ENCODE results near the gene CAMTA1. TPM values are rescaled to one million over a fixed set of nuclear protein-coding genes. Genes with fewer than 3 reads are reported as not detected.

CAMTA1 gene
- total RNA-seq, 1 experiment from 2014 or later: 50.3 TPM

DNA sequence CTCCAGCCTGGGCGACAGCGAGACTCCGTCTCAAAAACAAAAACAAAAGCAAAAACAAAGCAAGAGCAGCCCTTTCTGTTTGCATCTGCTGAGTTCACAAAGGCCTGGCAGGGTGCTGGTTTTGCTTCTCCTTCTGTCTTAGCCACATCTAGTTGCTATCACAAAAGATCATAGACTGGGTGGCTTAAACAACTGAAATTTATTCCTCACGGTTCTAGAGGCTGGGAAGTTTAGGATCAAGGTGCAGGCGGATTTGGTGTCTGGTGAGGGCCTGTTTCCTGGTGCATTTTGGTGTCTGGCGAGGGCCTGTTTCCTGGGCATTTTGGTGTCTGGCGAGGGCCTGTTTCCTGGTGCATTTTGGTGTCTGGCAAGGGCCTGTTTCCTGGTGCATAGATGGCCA is 471.3 kb downstream of the CAMTA1 start:
- no peaks in the 10 kb centered on the region for H3K36me3 Mint-ChIP-seq (ENCODE audit: insufficient read depth, unreplicated experiment)
- CTCF ChIA-PET: no interaction called here
- no peak overlapping the region for H3K27ac Mint-ChIP-seq (ENCODE audit: unreplicated experiment)
- no peaks in the 10 kb centered on the region for H3K9me3 Mint-ChIP-seq (ENCODE audit: low read depth, unreplicated experiment)
- no peak overlapping the region for H3K4me3 Mint-ChIP-seq (ENCODE audit: low read depth, unreplicated experiment)
- DNase-seq: no peak
- BruUV-seq (replicated peaks): no TSS peak
- H3K27me3 Mint-ChIP-seq (ENCODE audit: unreplicated experiment): no peaks in the 10 kb centered on the region
- intact Hi-C loops (cut with micrococcal nuclease; ENCODE audit: unreplicated experiment): no loop called here
- peaks cover 9% of the 10 kb centered on the region for H3K4me1 Mint-ChIP-seq (ENCODE audit: low read depth, unreplicated experiment)
- TF ChIP-seq, protein P1, sequence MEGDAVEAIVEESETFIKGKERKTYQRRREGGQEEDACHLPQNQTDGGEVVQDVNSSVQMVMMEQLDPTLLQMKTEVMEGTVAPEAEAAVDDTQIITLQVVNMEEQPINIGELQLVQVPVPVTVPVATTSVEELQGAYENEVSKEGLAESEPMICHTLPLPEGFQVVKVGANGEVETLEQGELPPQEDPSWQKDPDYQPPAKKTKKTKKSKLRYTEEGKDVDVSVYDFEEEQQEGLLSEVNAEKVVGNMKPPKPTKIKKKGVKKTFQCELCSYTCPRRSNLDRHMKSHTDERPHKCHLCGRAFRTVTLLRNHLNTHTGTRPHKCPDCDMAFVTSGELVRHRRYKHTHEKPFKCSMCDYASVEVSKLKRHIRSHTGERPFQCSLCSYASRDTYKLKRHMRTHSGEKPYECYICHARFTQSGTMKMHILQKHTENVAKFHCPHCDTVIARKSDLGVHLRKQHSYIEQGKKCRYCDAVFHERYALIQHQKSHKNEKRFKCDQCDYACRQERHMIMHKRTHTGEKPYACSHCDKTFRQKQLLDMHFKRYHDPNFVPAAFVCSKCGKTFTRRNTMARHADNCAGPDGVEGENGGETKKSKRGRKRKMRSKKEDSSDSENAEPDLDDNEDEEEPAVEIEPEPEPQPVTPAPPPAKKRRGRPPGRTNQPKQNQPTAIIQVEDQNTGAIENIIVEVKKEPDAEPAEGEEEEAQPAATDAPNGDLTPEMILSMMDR (IDR thresholded peaks at IDR 0.05; ENCODE audit: unreplicated experiment): no peak

DNA sequence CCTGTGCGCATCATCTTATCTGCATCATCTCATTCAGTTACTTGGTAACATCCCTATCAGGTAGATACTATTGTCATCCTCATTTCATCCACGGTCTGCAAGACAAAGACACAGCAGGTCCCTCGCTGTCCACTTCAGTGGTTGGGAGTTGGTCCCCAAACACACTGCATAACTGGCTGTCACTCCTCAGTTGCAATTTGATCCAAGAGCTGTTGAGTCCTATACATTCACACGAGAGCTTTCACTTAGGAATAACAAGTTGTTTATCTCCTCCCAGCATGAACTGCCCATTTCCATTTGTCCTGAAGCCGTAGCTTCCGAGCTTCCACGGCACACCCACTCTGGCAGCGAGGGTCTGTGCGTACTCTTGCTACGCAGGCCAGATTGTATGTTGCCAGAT is 472.0 kb downstream of the CAMTA1 start:
- Mint-ChIP-seq H3K9me3 (ENCODE audit: low read depth, unreplicated experiment) (no peaks in the 10 kb centered on the region), H3K4me3 (ENCODE audit: low read depth, unreplicated experiment) (no peak overlapping the region), H3K4me1 (ENCODE audit: low read depth, unreplicated experiment) (peaks cover 9% of the 10 kb centered on the region), H3K36me3 (ENCODE audit: insufficient read depth, unreplicated experiment) (no peaks in the 10 kb centered on the region), H3K27me3 (ENCODE audit: unreplicated experiment) (no peaks in the 10 kb centered on the region), H3K27ac (ENCODE audit: unreplicated experiment) (no peak overlapping the region)
- CTCF ChIA-PET: no interaction called here
- no peak for DNase-seq
- BruUV-seq (replicated peaks): no TSS peak
- TF ChIP-seq, protein P1 (IDR thresholded peaks at IDR 0.05; ENCODE audit: unreplicated experiment): no peak
- intact Hi-C loops (cut with micrococcal nuclease; ENCODE audit: unreplicated experiment): no loop called here

DNA sequence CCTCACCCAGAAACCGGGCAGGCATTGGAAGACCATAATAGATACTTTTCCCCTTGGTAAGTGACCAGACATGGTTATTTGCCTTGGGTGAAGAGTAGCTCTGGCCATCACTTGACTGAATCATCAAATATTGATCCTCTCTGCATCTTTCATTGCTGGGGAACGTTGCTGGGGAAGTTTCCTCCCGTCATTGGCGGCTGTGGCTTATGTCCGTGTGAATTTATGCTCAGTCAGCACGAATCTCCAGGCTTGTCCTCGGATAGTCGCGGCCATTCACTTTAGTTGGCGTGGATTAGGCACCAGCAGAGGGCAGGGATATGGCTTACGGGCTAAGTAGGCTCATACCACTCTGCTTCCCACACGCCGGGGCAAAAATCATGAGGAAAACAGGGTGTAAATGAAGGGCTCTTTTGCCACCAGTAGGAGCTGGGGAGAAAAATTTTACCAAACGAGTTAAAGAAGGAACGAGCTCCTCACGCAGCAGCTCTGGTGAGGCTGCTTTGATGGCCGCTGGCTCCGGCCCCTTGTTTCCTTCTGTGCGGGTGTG is 473.4 kb downstream of the CAMTA1 start:
- Mint-ChIP-seq H3K36me3 (ENCODE audit: insufficient read depth, unreplicated experiment) (no peaks in the 10 kb centered on the region), H3K9me3 (ENCODE audit: low read depth, unreplicated experiment) (no peaks in the 10 kb centered on the region), H3K27me3 (ENCODE audit: unreplicated experiment) (no peaks in the 10 kb centered on the region), H3K27ac (ENCODE audit: unreplicated experiment) (no peak overlapping the region), H3K4me3 (ENCODE audit: low read depth, unreplicated experiment) (no peak overlapping the region), H3K4me1 (ENCODE audit: low read depth, unreplicated experiment) (peaks cover 9% of the 10 kb centered on the region)
- TF ChIP-seq, protein P1 (IDR thresholded peaks at IDR 0.05; ENCODE audit: unreplicated experiment): no peak
- no TSS peak for BruUV-seq (replicated peaks)
- no peak for DNase-seq
- CTCF ChIA-PET: no interaction called here
- intact Hi-C loops (cut with micrococcal nuclease; ENCODE audit: unreplicated experiment): no loop called here

- Mint-ChIP-seq H3K4me1 (ENCODE audit: low read depth, unreplicated experiment) (peaks cover 9% of the 10 kb centered on the region), H3K27ac (ENCODE audit: unreplicated experiment) (no peak overlapping the region), H3K4me3 (ENCODE audit: low read depth, unreplicated experiment) (no peak overlapping the region), H3K27me3 (ENCODE audit: unreplicated experiment) (no peaks in the 10 kb centered on the region), H3K9me3 (ENCODE audit: low read depth, unreplicated experiment) (no peaks in the 10 kb centered on the region), H3K36me3 (ENCODE audit: insufficient read depth, unreplicated experiment) (no peaks in the 10 kb centered on the region)
- no TSS peak for BruUV-seq (replicated peaks)
- intact Hi-C loops (cut with micrococcal nuclease; ENCODE audit: unreplicated experiment): no loop called here
- CTCF ChIA-PET: no interaction called here
- no peak for DNase-seq
- TF ChIP-seq, protein P1 (IDR thresholded peaks at IDR 0.05; ENCODE audit: unreplicated experiment): no peak
Measured at GRCh38 chr1:7259955-7260354, 474.7 kb downstream of the CAMTA1 start.
